ENCODE results near the gene LTA. TPM values are rescaled to one million over a fixed set of nuclear protein-coding genes. Genes with fewer than 3 reads are reported as not detected.

LTA gene
- total and polyA plus RNA-seq, 2 donors (not counting 3 experiments of a cell fraction or from before 2014, with no cell fraction given): 0.46 TPM; not detected in 1

DNA sequence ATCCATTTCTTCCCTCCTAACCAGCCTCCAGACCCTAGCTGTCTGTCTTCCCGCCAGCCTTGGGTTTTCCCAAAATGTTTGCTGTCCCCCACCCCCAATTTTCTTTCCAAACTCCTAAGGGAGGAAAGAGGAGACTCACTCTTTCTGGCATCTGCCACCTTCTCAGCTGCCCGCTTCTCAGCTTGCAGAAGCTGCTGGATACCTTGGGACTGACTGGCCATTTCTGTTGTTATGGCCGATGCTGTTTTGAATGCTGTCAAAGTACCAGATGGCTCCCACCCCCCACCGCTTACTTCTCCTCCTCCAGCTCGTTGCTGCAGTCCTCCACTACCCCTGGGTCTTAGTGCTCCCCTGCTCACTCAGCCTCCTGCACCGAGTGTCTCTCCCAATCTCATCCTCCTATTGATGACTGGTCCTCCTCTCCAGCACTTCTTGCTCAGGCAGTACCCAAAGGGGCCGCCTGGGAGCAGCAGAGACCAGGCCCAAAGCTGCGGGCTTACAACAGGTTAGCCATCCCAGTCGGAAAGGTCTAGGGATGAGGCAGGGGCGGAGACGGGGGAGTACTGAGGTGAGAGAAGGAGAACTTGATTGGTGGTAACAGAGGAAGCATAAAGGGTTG, 25.6 kb upstream of the LTA start, which contains the start of gene ATP6V1G2:
TSS of gene ATP6V1G2 (minus strand) at position 270 of the 619 bp plus-strand sequence. CDS start at position 221, 49 bp downstream.
- DNase-seq (ENCODE audit: low read depth, low spot score): peak; percentile 89
- Histone ChIP-seq H2AFZ (ENCODE audit: low read depth, low read length) (peak within 1 kb of the TSS; percentile 43), H3K4me3 (replicated peaks in 1 of 3; ENCODE audit: insufficient read depth in 1 of 3, low read depth in 1 of 3, low read length in 3 of 3) (peak within 1 kb of the TSS; percentile 31 to 55 (median 34)), H4K20me1 (replicated peaks; ENCODE audit: control insufficient read depth, extremely low read depth, insufficient read depth, low read length) (no peaks in the 10 kb centered on the region), H3K27me3 (ENCODE audit: control insufficient read depth in 2 of 2, insufficient read depth in 2 of 2, low read length in 2 of 2) (no peaks in the 10 kb centered on the region), H3K79me2 (ENCODE audit: control insufficient read depth, insufficient read depth, low read length) (peaks cover 11% of the 10 kb centered on the region), H3K9me3 (replicated peaks; ENCODE audit: control insufficient read depth, insufficient read depth, low read length) (no peaks in the 10 kb centered on the region), H3K4me2 (ENCODE audit: insufficient read depth, low read length) (peak within 1 kb of the TSS; percentile 87), H3K4me1 (ENCODE audit: control insufficient read depth, extremely low read depth, insufficient read depth, low read length) (peaks cover 20% of the 10 kb centered on the region), H3K36me3 (ENCODE audit: control insufficient read depth in 2 of 2, extremely low read depth in 1 of 2, insufficient read depth in 2 of 2, low read length in 2 of 2) (no peaks in the 10 kb centered on the region), H3K9ac (replicated peaks; ENCODE audit: extremely low read depth, insufficient read depth, low read length) (peak within 1 kb of the TSS; percentile 96), H3K9me1 (replicated peaks; ENCODE audit: control insufficient read depth, extremely low read depth, insufficient read depth, low read length) (no peaks in the 10 kb centered on the region), H3K27ac (ENCODE audit: insufficient read depth, low read depth, low read length) (peak within 1 kb of the TSS; percentile 87)
- peak; percentile 78 for FAIRE-seq
- dilution Hi-C loops (cut with MboI; ENCODE audit: extremely low pct_ligation_motif_present, low sequenced_read_pairs): no loop called here
- ChIA-PET POLR2A (no interaction called here), CTCF (interaction anchor here (0.9 to 31.0 kb wide), 10 partner anchors 10 to 250 kb away, joined by 3 to 1517 read pairs (median 3); partner anchors contain the start of genes GPANK1, LST1, LTB and NCR3)
- TF ChIP-seq, protein P1, sequence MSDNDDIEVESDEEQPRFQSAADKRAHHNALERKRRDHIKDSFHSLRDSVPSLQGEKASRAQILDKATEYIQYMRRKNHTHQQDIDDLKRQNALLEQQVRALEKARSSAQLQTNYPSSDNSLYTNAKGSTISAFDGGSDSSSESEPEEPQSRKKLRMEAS (IDR thresholded peaks at IDR 0.05; ENCODE audit: insufficient read depth, insufficient read length): no peak
- TF ChIP-seq, protein P2, sequence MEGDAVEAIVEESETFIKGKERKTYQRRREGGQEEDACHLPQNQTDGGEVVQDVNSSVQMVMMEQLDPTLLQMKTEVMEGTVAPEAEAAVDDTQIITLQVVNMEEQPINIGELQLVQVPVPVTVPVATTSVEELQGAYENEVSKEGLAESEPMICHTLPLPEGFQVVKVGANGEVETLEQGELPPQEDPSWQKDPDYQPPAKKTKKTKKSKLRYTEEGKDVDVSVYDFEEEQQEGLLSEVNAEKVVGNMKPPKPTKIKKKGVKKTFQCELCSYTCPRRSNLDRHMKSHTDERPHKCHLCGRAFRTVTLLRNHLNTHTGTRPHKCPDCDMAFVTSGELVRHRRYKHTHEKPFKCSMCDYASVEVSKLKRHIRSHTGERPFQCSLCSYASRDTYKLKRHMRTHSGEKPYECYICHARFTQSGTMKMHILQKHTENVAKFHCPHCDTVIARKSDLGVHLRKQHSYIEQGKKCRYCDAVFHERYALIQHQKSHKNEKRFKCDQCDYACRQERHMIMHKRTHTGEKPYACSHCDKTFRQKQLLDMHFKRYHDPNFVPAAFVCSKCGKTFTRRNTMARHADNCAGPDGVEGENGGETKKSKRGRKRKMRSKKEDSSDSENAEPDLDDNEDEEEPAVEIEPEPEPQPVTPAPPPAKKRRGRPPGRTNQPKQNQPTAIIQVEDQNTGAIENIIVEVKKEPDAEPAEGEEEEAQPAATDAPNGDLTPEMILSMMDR (IDR thresholded peaks at IDR 0.05; ENCODE audit: extremely low read depth in 1 of 2, insufficient read depth in 1 of 2, low read depth in 1 of 2, low read length in 2 of 2): peak; percentile 94 to 97
- no TSS peak for BruUV-seq (replicated peaks)
- intact Hi-C loops (cut with micrococcal nuclease): loop anchor here (1.0 to 10.0 kb wide), 9 partner anchors 52 to 406 kb away; partner anchors contain the start of genes CLIC1, HSPA1B and MICA
